Measurements from ENCODE around the gene FSCN2.

Gene FSCN2

GRCh38 chr17:81498953-81499600, 29.1 kb upstream of the FSCN2 start:
- Histone ChIP-seq H3K9me3 (ENCODE audit: low read length) (no peaks in the 10 kb centered on the region), H2AFZ (ENCODE audit: low read depth, low read length) (no peak overlapping the region), H3K36me3 (ENCODE audit: insufficient read depth, low read length) (no peaks in the 10 kb centered on the region), H3K4me3 (ENCODE audit: low read length) (no peak overlapping the region), H3K27me3 (ENCODE audit: insufficient read depth, low read length) (no peaks in the 10 kb centered on the region), H3K4me1 (ENCODE audit: insufficient read depth, low read length) (peaks cover 4% of the 10 kb centered on the region)

- no peak overlapping the region for H3K4me3 ChIP-seq (ENCODE audit: low read length)
- no peak overlapping the region for H2AFZ ChIP-seq (ENCODE audit: low read depth, low read length)
- H3K27me3 ChIP-seq (ENCODE audit: insufficient read depth, low read length): no peaks in the 10 kb centered on the region
- H3K4me1 ChIP-seq (ENCODE audit: insufficient read depth, low read length): peaks cover 4% of the 10 kb centered on the region
- H3K9me3 ChIP-seq (ENCODE audit: low read length): no peaks in the 10 kb centered on the region
- no peaks in the 10 kb centered on the region for H3K36me3 ChIP-seq (ENCODE audit: insufficient read depth, low read length)
These were observed 28.6 kb upstream of the FSCN2 start for GRCh38 chr17:81499601-81499970.

- no peaks in the 10 kb centered on the region for H3K9me3 ChIP-seq (ENCODE audit: low read length)
- peaks cover under 1% of the 10 kb centered on the region for H3K4me1 ChIP-seq (ENCODE audit: insufficient read depth, low read length)
- H3K27me3 ChIP-seq (ENCODE audit: insufficient read depth, low read length): no peaks in the 10 kb centered on the region
- H3K36me3 ChIP-seq (ENCODE audit: insufficient read depth, low read length): no peaks in the 10 kb centered on the region
- H2AFZ ChIP-seq (ENCODE audit: low read depth, low read length): no peak overlapping the region
- no peak overlapping the region for H3K4me3 ChIP-seq (ENCODE audit: low read length)
These were observed 28.1 kb upstream of the FSCN2 start for GRCh38 chr17:81500047-81500446.

GRCh38 chr17:81502471-81503017, 25.6 kb upstream of the FSCN2 start:
- Histone ChIP-seq H3K4me3 (ENCODE audit: low read length) (no peak overlapping the region), H3K36me3 (ENCODE audit: insufficient read depth, low read length) (no peaks in the 10 kb centered on the region), H3K27me3 (ENCODE audit: insufficient read depth, low read length) (no peaks in the 10 kb centered on the region), H3K9me3 (ENCODE audit: low read length) (no peaks in the 10 kb centered on the region), H2AFZ (ENCODE audit: low read depth, low read length) (no peak overlapping the region), H3K4me1 (ENCODE audit: insufficient read depth, low read length) (no peaks in the 10 kb centered on the region)

DNA sequence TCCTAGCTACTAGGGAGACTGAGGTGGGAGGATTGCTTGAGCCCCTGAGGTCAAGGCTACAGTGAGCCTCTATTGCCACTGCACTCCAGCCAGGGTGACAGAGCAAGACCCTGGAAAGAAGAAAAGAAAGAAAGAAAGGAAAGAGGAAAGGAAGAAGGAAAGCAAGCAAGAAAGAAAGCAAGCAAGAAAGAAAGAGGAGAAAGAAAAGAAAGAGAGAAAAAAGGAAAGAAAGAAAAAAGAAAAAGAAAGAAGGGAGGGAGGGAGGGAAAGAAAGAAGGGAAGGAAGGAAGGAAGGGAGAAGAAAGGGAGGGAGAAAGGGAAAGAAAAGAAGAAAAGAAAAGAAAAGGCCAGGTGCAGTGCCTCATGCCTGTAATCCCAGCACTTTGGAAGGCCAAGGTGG, 24.6 kb upstream of the FSCN2 start:
- Histone ChIP-seq H3K4me3 (ENCODE audit: low read length) (no peak overlapping the region), H3K9me3 (ENCODE audit: low read length) (no peaks in the 10 kb centered on the region), H3K4me1 (ENCODE audit: insufficient read depth, low read length) (no peaks in the 10 kb centered on the region), H3K27me3 (ENCODE audit: insufficient read depth, low read length) (no peaks in the 10 kb centered on the region), H3K36me3 (ENCODE audit: insufficient read depth, low read length) (peaks cover 2% of the 10 kb centered on the region), H2AFZ (ENCODE audit: low read depth, low read length) (no peak overlapping the region)

DNA sequence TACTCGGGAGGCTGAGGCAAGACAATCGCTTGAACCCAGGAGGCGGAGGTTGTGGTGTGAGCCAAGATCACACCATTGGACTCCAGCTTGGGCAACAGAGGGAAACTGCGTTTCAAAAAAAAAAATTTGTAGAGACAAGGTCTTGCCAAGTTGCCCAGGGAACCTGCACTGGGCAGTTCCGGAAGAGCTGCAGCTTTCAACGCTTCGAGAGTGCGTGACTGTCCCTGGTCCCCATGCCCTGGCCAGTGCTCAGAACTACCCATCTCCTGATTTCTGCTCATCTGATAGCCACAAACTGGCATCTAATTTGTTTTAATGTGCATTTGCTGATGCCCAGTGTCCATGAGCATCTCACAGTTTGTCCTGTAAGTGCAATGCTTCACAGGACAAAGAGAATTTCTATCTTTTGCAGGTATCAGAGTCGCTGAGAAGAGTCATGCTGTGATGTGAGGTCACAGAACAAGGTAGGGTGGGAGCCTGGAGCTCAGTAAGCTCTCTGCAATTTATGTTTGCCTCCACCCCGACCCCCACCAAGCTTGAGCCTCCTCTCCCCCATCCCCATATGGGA, 19.5 kb upstream of the FSCN2 start:
- Histone ChIP-seq H3K36me3 (ENCODE audit: insufficient read depth, low read length) (peaks cover 36% of the 10 kb centered on the region), H2AFZ (ENCODE audit: low read depth, low read length) (no peak overlapping the region), H3K4me3 (ENCODE audit: low read length) (peak overlapping the region; percentile 87), H3K27me3 (ENCODE audit: insufficient read depth, low read length) (no peaks in the 10 kb centered on the region), H3K4me1 (ENCODE audit: insufficient read depth, low read length) (peaks cover 9% of the 10 kb centered on the region), H3K9me3 (ENCODE audit: low read length) (no peaks in the 10 kb centered on the region)

DNA sequence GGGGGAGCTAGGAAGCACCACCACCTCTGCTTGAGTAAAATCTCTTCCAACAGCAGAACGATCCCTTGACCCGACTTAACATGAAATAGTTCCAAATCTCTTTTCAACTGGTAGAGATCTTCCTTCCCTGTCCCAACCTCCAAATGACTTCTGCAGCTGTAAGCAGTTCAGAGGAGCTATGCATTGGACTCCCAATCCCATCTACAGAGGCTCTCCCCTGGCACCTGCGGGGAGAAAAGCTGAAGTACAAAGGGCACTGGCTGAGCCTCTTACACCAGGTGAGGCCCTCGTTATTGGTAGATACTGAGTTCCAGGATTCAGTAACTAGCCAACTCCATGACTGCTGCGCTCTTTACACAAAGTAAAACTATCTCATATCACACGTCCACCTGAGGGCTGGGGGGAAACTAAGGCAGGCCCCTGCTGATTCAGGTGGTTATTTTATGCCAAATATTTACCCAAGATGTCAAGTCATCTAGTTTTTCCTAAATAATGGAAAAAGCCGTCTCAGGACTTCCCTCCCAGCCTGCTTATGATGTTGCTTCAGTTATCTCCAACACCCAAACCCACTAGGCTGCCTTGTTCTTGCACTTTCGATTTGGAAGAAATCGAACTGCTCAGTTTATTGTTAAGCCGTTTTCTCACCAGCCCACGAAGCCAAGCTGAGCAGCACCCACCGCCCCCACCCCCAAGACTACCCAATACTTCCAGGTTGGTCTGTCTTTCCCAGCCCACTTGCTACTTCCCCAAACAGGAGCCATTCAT, 18.8 kb upstream of the FSCN2 start:
- H3K9me3 ChIP-seq (ENCODE audit: low read length): no peaks in the 10 kb centered on the region
- no peak overlapping the region for H2AFZ ChIP-seq (ENCODE audit: low read depth, low read length)
- H3K4me1 ChIP-seq (ENCODE audit: insufficient read depth, low read length): peaks cover 9% of the 10 kb centered on the region
- peaks cover 36% of the 10 kb centered on the region for H3K36me3 ChIP-seq (ENCODE audit: insufficient read depth, low read length)
- no peaks in the 10 kb centered on the region for H3K27me3 ChIP-seq (ENCODE audit: insufficient read depth, low read length)
- H3K4me3 ChIP-seq (ENCODE audit: low read length): peak overlapping the region; percentile 87

GRCh38 chr17:81509972-81510784, 18.0 kb upstream of the FSCN2 start:
- Histone ChIP-seq H2AFZ (ENCODE audit: low read depth, low read length) (no peak overlapping the region), H3K4me1 (ENCODE audit: insufficient read depth, low read length) (peaks cover 9% of the 10 kb centered on the region), H3K4me3 (ENCODE audit: low read length) (peak overlapping the region; percentile 87), H3K36me3 (ENCODE audit: insufficient read depth, low read length) (peaks cover 36% of the 10 kb centered on the region), H3K27me3 (ENCODE audit: insufficient read depth, low read length) (no peaks in the 10 kb centered on the region), H3K9me3 (ENCODE audit: low read length) (no peaks in the 10 kb centered on the region)

GRCh38 chr17:81510785-81511553, 17.2 kb upstream of the FSCN2 start:
- no peaks in the 10 kb centered on the region for H3K9me3 ChIP-seq (ENCODE audit: low read length)
- peaks cover 36% of the 10 kb centered on the region for H3K36me3 ChIP-seq (ENCODE audit: insufficient read depth, low read length)
- no peak overlapping the region for H2AFZ ChIP-seq (ENCODE audit: low read depth, low read length)
- H3K4me3 ChIP-seq (ENCODE audit: low read length): peak overlapping the region; percentile 87
- peaks cover 16% of the 10 kb centered on the region for H3K4me1 ChIP-seq (ENCODE audit: insufficient read depth, low read length)
- no peaks in the 10 kb centered on the region for H3K27me3 ChIP-seq (ENCODE audit: insufficient read depth, low read length)

DNA sequence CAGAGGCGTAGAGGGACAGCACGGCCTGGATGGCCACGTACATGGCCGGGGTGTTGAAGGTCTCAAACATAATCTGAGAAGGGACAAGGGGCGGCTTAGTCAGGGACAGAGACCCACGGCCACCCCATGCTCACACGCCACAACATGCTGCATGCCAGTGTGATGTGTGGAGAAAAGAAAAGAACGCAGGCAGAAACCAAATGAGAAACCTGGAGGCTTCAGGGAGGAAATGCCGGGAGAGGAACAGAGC, 16.7 kb upstream of the FSCN2 start:
- Histone ChIP-seq H3K9me3 (ENCODE audit: low read length) (no peaks in the 10 kb centered on the region), H3K4me3 (ENCODE audit: low read length) (peak overlapping the region; percentile 87), H3K4me1 (ENCODE audit: insufficient read depth, low read length) (peaks cover 21% of the 10 kb centered on the region), H2AFZ (ENCODE audit: low read depth, low read length) (no peak overlapping the region), H3K27me3 (ENCODE audit: insufficient read depth, low read length) (no peaks in the 10 kb centered on the region), H3K36me3 (ENCODE audit: insufficient read depth, low read length) (peaks cover 36% of the 10 kb centered on the region)

DNA sequence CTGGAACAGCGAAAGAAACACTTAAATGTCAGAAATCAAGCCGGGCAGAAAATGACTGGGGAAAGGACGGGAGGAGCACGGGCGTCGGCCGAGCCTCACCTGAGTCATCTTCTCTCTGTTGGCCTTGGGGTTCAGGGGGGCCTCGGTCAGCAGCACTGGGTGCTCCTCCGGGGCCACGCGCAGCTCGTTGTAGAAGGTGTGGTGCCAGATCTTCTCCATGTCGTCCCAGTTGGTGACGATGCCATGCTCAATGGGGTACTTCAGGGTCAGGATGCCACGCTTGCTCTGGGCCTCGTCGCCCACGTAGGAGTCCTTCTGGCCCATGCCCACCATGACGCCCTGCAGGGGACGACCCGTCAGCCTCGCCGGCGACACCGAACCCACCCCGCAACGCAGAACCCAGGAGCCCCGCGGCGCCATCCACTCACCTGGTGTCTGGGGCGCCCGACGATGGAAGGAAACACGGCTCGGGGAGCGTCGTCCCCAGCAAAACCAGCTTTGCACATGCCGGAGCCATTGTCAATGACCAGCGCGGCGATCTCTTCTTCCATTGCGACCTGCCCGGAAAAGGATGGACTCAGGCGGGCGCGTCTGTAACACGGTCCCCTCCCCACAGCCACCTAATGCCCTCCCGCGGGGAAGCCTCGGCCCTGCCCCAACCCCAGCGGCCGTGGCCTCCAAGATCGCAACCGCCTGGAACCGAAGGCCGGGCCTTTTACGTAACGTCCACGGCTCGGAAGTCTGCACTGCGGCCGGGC, 16.2 kb upstream of the FSCN2 start:
- Histone ChIP-seq H3K36me3 (ENCODE audit: insufficient read depth, low read length) (peaks cover 36% of the 10 kb centered on the region), H3K4me1 (ENCODE audit: insufficient read depth, low read length) (peaks cover 24% of the 10 kb centered on the region), H2AFZ (ENCODE audit: low read depth, low read length) (no peak overlapping the region), H3K27me3 (ENCODE audit: insufficient read depth, low read length) (no peaks in the 10 kb centered on the region), H3K4me3 (ENCODE audit: low read length) (peak overlapping the region; percentile 87), H3K9me3 (ENCODE audit: low read length) (no peaks in the 10 kb centered on the region)

Data from neuron (in vitro differentiated cells).